NCI-H187 treated with DMSO at 0.1 percent for 48 hours (cell line): ENCODE data around the gene RNF123.

ENCODE experiments used
- DNase-seq: peaks from one replicate; lab custom pipeline; 2025; lab: John Stamatoyannopoulos, UW

The RNF123 gene

GRCh38 chr3:49689046-49689907 lies at the start of gene RNF123, which contains the start of gene MST1:
RNF123 (plus strand) TSS chr3:49689557; CDS start chr3:49691166, 1,609 bp downstream.
MST1 (minus strand) TSS chr3:49689474; CDS start chr3:49688691, 783 bp downstream.
- DNase-seq = no peak

- no peak for DNase-seq
Observed at GRCh38 chr3:49641292-49641691, 48.1 kb upstream of the RNF123 start.

GRCh38 chr3:49641921-49642707 lies 47.2 kb upstream of the RNF123 start:
- no peak for DNase-seq

GRCh38 chr3:49642708-49643145 lies 46.6 kb upstream of the RNF123 start:
- no peak for DNase-seq

GRCh38 chr3:49644684-49645083 lies 44.7 kb upstream of the RNF123 start:
- no peak for DNase-seq

DNA sequence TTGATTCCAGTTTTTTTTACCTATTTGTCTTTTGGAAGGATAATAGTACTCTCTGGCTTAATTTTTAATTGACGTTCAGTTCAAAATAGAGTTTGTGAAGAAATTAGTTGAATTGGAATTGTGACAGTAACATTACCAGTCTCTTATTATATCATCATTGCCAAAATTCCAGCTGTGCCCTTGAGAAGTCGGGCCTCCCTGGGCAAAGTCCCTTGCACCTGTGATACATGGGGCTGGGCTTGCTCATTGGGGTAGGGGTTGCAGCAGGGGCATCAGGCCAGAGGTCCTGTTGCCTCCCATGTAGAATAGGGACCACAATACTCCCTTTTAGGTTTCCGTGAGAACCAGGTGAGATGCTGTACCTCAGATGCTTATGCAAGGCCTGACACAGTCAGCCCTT lies 43.1 kb upstream of the RNF123 start:
- DNase-seq = no peak

- no peak for DNase-seq
Observed at GRCh38 chr3:49647741-49648140, 41.6 kb upstream of the RNF123 start.

DNA sequence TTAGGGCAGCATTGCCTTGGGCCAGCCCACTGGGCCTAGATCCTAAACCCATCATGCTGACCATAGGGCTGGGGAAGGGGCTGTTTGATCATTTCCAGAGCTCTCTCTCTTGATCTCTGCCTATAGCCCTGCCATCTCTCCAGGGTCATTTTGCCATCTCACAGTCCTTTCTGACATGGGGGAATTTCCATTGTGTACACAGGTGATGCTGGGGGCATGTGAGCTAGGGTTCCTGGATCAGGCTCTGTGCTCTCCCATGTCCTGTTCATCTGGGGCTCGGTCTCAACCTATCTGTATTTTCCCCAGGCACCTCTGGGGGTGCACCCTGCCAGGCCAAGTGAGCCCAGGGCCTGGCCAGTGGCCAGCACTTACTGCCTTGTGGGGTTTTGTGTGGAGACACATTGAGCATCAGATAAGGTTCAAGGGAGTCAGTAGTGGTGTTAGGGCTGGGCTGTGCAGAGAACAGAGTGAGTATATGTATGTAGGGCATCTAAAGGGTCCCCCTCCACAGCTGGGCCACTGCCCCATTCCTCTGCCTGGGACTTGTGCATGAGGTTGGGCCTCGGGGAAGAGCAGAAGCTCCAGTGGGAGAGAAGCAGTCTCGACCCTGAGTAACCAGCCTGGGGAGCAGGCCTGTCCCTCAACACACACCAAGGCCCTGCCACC lies 40.9 kb upstream of the RNF123 start:
- DNase-seq = no peak

DNA sequence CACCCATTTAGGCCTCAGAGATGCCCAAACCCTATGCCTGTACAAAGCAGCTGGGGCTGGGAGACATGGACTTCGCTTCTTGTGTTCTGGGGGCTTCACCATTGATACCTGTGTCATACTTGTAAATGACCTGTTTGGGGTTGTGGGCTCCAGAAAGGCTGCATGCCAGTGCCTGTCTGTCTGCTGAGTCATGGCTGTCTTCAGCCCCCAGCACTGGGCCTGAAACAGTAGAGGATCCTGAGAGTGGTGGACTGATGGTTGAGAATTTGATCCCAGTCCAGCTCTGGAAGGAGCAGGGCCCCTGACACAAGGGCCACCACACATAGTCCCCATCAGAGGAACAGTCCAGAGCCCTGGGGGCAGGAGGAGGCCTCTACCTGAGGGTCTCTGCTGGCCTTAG lies 39.8 kb upstream of the RNF123 start:
- no peak for DNase-seq

- no peak for DNase-seq
Observed at GRCh38 chr3:49650177-49650576, 39.2 kb upstream of the RNF123 start.

- no peak for DNase-seq
Observed at GRCh38 chr3:49650637-49651036, 38.7 kb upstream of the RNF123 start.

DNA sequence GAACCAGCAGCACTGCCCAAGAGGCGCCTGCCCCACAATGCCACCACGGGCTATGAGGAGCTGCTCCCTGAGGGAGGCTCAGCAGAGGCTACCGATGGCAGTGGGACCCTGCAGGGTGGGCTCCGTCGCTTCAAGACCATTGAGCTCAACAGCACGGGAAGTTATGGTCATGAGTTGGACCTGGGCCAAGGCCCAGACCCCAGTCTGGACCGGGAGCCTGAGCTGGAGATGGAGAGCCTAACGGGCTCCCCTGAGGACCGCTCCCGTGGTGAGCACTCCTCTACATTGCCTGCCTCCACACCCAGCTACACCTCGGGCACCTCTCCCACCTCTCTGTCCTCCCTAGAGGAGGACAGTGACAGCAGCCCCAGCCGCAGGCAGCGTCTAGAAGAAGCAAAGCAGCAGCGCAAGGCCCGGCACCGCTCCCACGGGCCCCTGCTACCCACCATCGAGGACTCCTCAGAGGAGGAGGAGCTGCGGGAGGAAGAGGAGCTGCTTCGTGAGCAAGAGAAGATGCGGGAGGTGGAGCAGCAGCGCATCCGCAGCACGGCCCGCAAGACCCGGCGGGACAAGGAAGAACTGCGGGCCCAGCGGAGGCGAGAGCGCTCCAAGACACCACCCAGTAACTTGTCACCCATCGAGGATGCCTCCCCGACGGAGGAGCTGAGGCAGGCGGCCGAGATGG lies 37.0 kb upstream of the RNF123 start:
- DNase-seq = no peak

DNA sequence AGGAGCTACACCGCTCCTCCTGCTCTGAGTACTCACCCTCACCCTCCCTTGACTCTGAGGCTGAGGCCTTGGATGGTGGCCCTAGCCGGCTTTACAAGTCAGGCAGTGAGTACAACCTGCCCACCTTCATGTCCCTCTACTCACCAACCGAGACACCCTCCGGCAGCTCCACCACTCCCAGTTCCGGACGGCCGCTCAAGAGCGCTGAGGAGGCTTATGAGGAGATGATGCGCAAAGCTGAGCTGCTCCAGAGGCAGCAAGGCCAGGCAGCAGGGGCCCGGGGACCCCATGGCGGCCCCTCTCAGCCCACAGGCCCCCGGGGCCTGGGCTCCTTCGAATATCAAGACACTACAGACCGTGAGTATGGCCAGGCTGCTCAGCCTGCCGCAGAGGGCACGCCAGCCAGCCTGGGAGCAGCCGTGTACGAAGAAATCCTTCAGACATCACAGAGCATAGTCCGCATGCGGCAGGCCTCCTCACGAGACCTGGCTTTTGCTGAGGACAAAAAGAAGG lies 36.4 kb upstream of the RNF123 start:
- no peak for DNase-seq

GRCh38 chr3:49653621-49654020 lies 35.7 kb upstream of the RNF123 start:
- DNase-seq = no peak

GRCh38 chr3:49654176-49654825 lies 35.1 kb upstream of the RNF123 start:
- DNase-seq = no peak

DNA sequence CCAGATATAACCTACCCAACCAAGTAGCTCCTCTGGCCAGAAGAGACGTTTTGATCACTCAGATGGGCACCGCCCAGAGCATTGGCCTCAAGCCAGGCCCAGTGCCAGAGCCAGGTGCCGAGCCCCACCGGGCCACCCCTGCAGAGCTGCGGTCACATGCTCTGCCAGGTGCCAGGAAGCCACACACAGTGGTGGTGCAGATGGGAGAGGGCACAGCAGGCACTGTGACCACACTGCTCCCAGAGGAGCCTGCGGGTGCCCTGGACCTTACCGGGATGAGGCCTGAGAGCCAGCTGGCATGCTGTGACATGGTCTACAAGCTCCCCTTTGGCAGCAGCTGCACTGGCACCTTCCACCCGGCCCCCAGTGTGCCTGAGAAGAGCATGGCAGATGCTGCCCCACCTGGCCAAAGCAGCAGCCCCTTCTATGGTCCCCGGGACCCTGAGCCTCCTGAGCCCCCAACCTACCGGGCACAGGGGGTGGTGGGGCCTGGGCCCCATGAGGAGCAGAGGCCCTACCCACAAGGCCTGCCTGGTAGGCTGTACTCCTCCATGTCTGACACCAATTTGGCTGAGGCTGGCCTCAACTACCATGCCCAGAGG lies 34.3 kb upstream of the RNF123 start:
- DNase-seq = no peak

DNA sequence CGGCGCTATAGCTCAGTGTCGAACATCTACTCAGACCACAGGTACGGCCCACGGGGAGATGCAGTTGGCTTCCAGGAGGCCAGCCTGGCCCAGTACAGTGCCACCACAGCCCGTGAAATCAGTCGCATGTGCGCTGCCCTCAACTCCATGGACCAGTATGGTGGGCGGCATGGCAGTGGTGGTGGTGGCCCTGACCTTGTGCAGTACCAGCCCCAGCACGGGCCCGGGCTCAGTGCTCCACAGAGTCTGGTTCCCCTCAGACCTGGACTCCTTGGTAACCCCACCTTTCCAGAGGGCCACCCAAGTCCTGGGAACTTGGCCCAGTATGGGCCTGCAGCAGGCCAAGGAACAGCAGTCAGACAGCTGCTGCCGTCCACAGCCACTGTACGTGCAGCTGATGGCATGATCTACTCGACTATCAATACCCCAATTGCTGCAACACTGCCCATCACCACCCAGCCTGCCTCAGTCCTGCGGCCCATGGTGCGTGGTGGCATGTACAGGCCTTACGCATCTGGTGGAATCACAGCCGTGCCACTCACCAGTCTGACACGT lies 33.5 kb upstream of the RNF123 start:
- no peak for DNase-seq

DNA sequence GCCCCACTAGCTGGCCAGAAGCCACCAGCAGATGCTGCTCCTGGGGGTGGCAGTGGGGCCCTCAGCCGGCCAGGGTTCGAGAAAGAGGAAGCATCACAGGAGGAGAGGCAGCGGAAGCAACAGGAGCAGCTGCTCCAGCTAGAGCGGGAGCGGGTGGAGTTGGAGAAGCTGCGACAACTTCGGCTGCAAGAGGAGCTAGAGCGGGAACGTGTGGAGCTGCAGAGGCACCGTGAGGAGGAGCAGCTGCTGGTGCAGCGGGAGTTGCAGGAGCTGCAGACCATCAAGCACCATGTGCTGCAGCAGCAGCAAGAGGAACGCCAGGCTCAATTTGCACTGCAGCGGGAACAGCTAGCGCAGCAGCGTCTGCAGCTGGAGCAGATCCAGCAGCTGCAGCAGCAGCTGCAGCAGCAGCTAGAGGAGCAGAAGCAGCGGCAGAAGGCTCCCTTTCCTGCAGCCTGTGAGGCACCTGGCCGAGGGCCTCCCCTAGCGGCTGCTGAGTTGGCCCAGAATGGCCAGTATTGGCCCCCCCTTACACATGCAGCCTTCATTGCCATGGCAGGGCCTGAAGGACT lies 32.7 kb upstream of the RNF123 start:
- DNase-seq = no peak

DNA sequence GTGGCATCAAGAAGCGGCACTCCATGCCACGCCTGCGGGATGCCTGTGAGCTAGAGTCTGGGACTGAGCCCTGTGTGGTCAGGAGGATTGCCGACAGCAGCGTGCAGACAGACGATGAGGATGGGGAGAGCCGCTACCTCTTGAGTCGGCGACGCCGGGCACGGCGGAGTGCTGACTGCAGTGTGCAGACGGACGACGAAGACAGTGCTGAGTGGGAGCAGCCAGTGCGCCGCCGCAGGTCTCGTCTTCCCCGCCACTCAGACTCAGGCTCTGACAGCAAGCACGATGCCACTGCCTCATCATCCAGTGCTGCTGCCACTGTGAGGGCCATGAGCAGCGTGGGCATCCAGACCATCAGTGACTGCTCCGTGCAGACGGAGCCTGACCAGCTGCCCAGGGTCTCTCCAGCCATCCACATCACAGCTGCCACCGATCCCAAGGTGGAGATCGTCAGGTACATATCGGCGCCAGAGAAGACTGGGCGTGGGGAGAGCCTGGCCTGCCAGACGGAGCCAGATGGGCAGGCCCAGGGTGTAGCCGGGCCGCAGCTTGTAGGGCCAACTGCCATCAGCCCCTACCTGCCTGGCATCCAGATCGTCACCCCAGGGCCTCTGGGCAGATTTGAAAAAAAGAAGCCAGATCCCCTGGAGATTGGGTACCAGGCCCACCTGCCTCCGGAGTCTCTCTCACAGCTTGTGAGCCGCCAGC lies 32.0 kb upstream of the RNF123 start:
- DNase-seq = no peak
